Activated B cell treated with CpG ODN at 0.5 μM for 24 hours (primary cell): Measurements from ENCODE around the gene UBA3. TPM values are rescaled to one million over a fixed set of nuclear protein-coding genes. Genes with fewer than 3 reads are reported as not detected.

Source experiments
- ATAC-seq: fragments of 200-7000 bp; cut with Tn5 transposase; one replicate; pipeline ENCODE4 v1.10.0; 2021; ENCODE audit warnings: low read depth, mild to moderate bottlenecking, moderate library complexity
- CTCF ChIA-PET: fragments of 350-600 bp; sonication (Branson Sonifier 250); formaldehyde crosslinking; loops from one replicate; lab custom pipeline; 2021; ENCODE audit warnings: antibody characterized with exemption; lab: Charles Lee
- POLR2A ChIA-PET: fragments of 350-600 bp; sonication (Branson Sonifier 250); formaldehyde crosslinking; loops from one replicate; lab custom pipeline; 2021; ENCODE audit warnings: antibody characterized with exemption; lab: Charles Lee
- DNase-seq: peaks from one replicate; pipeline ENCODE4 v3.0.0; 2022
- H3K27ac Mint-ChIP-seq: one replicate; pipeline ENCODE4 v1.8.0; 2020; ENCODE audit warnings: mixed read lengths
- H3K27me3 Mint-ChIP-seq: one replicate; pipeline ENCODE4 v1.8.0; 2021; ENCODE audit warnings: mixed read lengths
- H3K36me3 Mint-ChIP-seq: one replicate; pipeline ENCODE4 v1.8.0; 2021; ENCODE audit warnings: low read depth, mixed read lengths
- H3K4me1 Mint-ChIP-seq: one replicate; pipeline ENCODE4 v1.8.0; 2021; ENCODE audit warnings: mixed read lengths
- H3K4me3 Mint-ChIP-seq: one replicate; pipeline ENCODE4 v1.8.0; 2020; ENCODE audit warnings: mild to moderate bottlenecking, mixed read lengths
- H3K9me3 Mint-ChIP-seq: one replicate; pipeline ENCODE4 v1.8.0; 2020; ENCODE audit warnings: mixed read lengths
- intact Hi-C: fragments of 100-400 bp; cut with micrococcal nuclease; formaldehyde crosslinking; loops from one replicate; pipeline ENCODE4 v1.15.1; 2024
- total RNA-seq: library from RNA; stranded (reverse); gene quantifications from 2 replicates; pipeline ENCODE4 v1.2.3, GENCODE V29; 2022
- TF ChIP-seq, protein P1 (sequence below): fragments of 200-600 bp; IDR thresholded peaks from one replicate; pipeline ENCODE4 v1.8.0; 2022; ENCODE audit warnings: antibody characterized with exemption, mild to moderate bottlenecking

UBA3 gene
- total RNA-seq, 1 donor from 2014 or later: 86.6 TPM

DNA sequence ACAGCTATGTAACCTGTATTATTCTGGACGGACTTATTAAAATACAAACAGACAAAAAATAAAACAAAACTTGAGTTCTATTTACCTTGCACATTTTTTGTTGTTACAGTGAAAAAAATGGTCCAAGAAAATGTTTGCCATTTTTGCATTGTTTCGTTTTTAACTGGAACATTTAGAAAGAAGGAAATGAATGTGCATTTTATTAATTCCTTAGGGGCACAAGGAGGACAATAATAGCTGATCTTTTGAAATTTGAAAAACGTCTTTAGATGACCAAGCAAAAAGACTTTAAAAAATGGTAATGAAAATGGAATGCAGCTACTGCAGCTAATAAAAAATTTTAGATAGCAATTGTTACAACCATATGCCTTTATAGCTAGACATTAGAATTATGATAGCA lies 25.2 kb upstream of the UBA3 start:
- TF ChIP-seq, protein P1, sequence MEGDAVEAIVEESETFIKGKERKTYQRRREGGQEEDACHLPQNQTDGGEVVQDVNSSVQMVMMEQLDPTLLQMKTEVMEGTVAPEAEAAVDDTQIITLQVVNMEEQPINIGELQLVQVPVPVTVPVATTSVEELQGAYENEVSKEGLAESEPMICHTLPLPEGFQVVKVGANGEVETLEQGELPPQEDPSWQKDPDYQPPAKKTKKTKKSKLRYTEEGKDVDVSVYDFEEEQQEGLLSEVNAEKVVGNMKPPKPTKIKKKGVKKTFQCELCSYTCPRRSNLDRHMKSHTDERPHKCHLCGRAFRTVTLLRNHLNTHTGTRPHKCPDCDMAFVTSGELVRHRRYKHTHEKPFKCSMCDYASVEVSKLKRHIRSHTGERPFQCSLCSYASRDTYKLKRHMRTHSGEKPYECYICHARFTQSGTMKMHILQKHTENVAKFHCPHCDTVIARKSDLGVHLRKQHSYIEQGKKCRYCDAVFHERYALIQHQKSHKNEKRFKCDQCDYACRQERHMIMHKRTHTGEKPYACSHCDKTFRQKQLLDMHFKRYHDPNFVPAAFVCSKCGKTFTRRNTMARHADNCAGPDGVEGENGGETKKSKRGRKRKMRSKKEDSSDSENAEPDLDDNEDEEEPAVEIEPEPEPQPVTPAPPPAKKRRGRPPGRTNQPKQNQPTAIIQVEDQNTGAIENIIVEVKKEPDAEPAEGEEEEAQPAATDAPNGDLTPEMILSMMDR: no peak
- peak overlapping the region; percentile 31 for H3K27ac Mint-ChIP-seq
- H3K4me3 Mint-ChIP-seq: no peak overlapping the region
- peaks cover 11% of the 10 kb centered on the region for H3K4me1 Mint-ChIP-seq
- ChIA-PET CTCF (interaction anchor here (1.0 to 2.4 kb wide), 2 partner anchors 15 to 16 kb away, joined by 3 to 6 read pairs; no protein-coding TSS in a partner anchor), POLR2A (interaction anchor here (1.4 kb wide), 1 partner anchor 53 kb away, joined by 4 read pairs; the partner anchor contains the start of gene TMF1)
- no peaks in the 10 kb centered on the region for H3K27me3 Mint-ChIP-seq
- no peaks in the 10 kb centered on the region for H3K9me3 Mint-ChIP-seq
- no peak for DNase-seq
- H3K36me3 Mint-ChIP-seq: peaks cover 46% of the 10 kb centered on the region
- no peak for ATAC-seq
- intact Hi-C loops: no loop called here

DNA sequence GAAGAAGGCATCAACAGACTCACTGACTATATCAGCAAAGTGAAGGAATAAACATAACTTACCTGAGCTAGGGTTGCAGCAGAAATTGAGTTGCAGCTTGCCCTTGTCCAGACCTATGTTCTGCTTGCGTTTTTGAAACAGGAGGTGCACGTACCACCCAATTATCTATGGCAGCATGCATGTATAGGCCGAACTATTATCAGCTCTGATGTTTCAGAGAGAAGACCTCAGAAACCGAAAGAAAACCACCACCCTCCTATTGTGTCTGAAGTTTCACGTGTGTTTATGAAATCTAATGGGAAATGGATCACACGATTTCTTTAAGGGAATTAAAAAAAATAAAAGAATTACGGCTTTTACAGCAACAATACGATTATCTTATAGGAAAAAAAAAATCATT lies 24.4 kb upstream of the UBA3 start:
- peaks cover 16% of the 10 kb centered on the region for H3K4me1 Mint-ChIP-seq
- no peaks in the 10 kb centered on the region for H3K27me3 Mint-ChIP-seq
- intact Hi-C loops: no loop called here
- no peaks in the 10 kb centered on the region for H3K9me3 Mint-ChIP-seq
- ChIA-PET POLR2A (interaction anchor here (0.6 to 1.4 kb wide), 2 partner anchors 20 to 53 kb away, joined by 3 to 4 read pairs; partner anchors contain the start of genes ARL6IP5 and TMF1), CTCF (interaction anchor here (0.6 to 1.0 kb wide), 2 partner anchors 9 to 15 kb away, joined by 3 read pairs; no protein-coding TSS in a partner anchor)
- H3K27ac Mint-ChIP-seq: peak overlapping the region; percentile 38
- H3K36me3 Mint-ChIP-seq: peaks cover 51% of the 10 kb centered on the region
- no peak for DNase-seq
- TF ChIP-seq, protein P1: no peak
- ATAC-seq: no peak
- H3K4me3 Mint-ChIP-seq: no peak overlapping the region

DNA sequence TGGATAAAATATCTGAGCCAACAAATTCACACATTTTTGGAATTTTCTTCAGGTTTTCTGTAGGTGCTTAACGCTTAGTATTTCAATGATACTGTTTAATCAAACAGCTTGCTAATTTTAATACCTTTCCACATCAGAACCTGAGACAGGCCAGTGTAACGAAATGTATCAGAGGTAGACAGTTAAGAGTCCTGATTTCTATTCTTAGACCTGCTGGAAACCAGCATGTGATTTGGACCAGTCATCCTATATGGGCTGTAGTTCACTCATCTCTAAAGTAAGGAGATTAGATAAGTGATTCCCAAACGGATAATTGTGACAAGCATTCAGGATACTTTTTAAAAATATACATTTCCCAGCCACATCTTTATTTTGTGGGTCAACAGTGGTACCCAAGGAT lies 23.0 kb upstream of the UBA3 start:
- ChIA-PET CTCF (interaction anchor here (1.0 kb wide), 1 partner anchor 17 kb away, joined by 4 read pairs; no protein-coding TSS in a partner anchor), POLR2A (no interaction called here)
- Mint-ChIP-seq H3K36me3 (peaks cover 56% of the 10 kb centered on the region), H3K4me3 (no peak overlapping the region), H3K9me3 (no peaks in the 10 kb centered on the region), H3K27me3 (no peaks in the 10 kb centered on the region), H3K4me1 (peaks cover 21% of the 10 kb centered on the region), H3K27ac (no peak overlapping the region)
- no peak for ATAC-seq
- intact Hi-C loops: no loop called here
- DNase-seq: no peak
- TF ChIP-seq, protein P1: no peak

DNA sequence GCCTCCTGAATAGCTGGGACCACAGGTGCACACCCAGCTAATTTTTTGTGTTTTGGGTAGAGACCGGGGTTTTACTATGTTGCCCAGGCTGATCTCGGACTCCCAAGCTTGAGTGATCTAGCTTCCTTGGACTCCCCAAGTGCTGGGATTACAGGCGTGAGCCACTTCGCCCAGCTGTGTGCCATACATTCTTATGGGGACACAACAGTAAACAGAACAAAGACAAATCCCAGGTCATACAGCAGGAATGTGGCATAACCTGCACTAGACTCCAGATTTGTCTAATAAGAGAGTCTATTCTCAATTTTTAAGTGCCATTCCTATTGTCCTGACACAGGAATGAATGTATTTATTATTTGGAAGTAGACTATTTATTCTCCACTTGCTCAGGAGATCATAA lies 22.2 kb upstream of the UBA3 start:
- TF ChIP-seq, protein P1: no peak
- peaks cover 25% of the 10 kb centered on the region for H3K4me1 Mint-ChIP-seq
- POLR2A ChIA-PET: no interaction called here
- H3K36me3 Mint-ChIP-seq: peaks cover 60% of the 10 kb centered on the region
- no peak for ATAC-seq
- no peaks in the 10 kb centered on the region for H3K9me3 Mint-ChIP-seq
- CTCF ChIA-PET: interaction anchor here (1.0 kb wide), 1 partner anchor 18 kb away, joined by 4 read pairs; no protein-coding TSS in a partner anchor
- DNase-seq: no peak
- H3K27me3 Mint-ChIP-seq: no peaks in the 10 kb centered on the region
- H3K4me3 Mint-ChIP-seq: no peak overlapping the region
- H3K27ac Mint-ChIP-seq: no peak overlapping the region
- intact Hi-C loops: no loop called here

DNA sequence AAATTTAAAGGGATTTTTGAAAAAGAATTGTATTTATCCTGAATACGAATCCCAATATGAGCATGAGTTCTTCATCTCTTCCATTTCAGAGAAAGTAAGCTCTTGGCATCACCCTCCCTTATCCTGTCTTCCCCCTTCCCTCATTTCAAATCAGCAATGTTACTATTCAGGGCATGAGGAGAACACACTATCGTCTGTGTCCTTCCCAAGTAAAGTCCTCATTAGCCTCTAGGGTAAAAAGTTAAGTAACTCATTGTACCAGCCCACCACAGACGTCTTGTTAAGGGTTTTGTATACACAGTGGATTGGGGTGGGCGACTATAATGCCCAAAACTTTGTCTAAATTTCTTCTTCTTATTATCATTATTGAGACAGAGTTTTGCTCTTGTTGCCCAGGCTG lies 19.4 kb upstream of the UBA3 start:
- Mint-ChIP-seq H3K4me3 (no peak overlapping the region), H3K27me3 (no peaks in the 10 kb centered on the region), H3K27ac (peak overlapping the region; percentile 37), H3K4me1 (peaks cover 46% of the 10 kb centered on the region), H3K36me3 (peaks cover 63% of the 10 kb centered on the region), H3K9me3 (no peaks in the 10 kb centered on the region)
- ATAC-seq (no peak), DNase-seq (no peak)
- intact Hi-C loops: no loop called here
- POLR2A ChIA-PET: interaction anchor here (0.8 kb wide), 1 partner anchor 20 kb away, joined by 4 read pairs; no protein-coding TSS in a partner anchor
- TF ChIP-seq, protein P1: no peak
- CTCF ChIA-PET: interaction anchor here (1.6 kb wide), 1 partner anchor 22 kb away, joined by 3 read pairs; no protein-coding TSS in a partner anchor
